AG04449 (cell line): ENCODE data around the gene ZBTB17.

Experiments used
- CTCF ChIA-PET: fragments of 350-600 bp; formaldehyde crosslinking; extraction: SDS; loops from one replicate; lab custom pipeline; 2021; ENCODE audit warnings: antibody characterized with exemption; lab: Yijun Ruan, JAX
- POLR2A ChIA-PET: fragments of 400-600, 350-600 bp; formaldehyde crosslinking; extraction: SDS; loops from one replicate; lab custom pipeline; 2020; ENCODE audit warnings: antibody characterized with exemption, inconsistent platforms; lab: Yijun Ruan, JAX
- DNase-seq: peaks from one replicate; pipeline ENCODE4 v3.0.0-alpha.2; 2010; ENCODE audit warnings: low read depth, low spot score
- H3K4me3 ChIP-seq: 2 replicates; pipeline ENCODE4 v1.5.1; 2011; ENCODE audit warnings: low read depth, mild to moderate bottlenecking, control low read depth, low read length
- CTCF ChIP-seq: IDR thresholded peaks from one replicate; pipeline ENCODE4 v1.5.1; 2011; ENCODE audit warnings: mild to moderate bottlenecking, moderate library complexity, low read length, control low read depth, inconsistent platforms; ENCODE audit not compliant: insufficient read depth; ENCODE audit errors: missing control alignments

ZBTB17 gene

GRCh38 chr1:15992582-15993500, 16.9 kb upstream of the ZBTB17 start:
- no peak overlapping the region for H3K4me3 ChIP-seq
- ChIA-PET CTCF (interaction anchor here (0.8 to 10.4 kb wide), 10 partner anchors 9 to 207 kb away, joined by 3 to 93 read pairs (median 21); partner anchors contain the start of gene SRARP), POLR2A (no interaction called here)
- no peak for DNase-seq
- TF ChIP-seq CTCF: no peak

- ChIA-PET CTCF (no interaction called here), POLR2A (no interaction called here)
- TF ChIP-seq CTCF: no peak
- DNase-seq: no peak
- no peak overlapping the region for H3K4me3 ChIP-seq
Measured at GRCh38 chr1:15992187-15992553, 16.3 kb upstream of the ZBTB17 start.

- H3K4me3 ChIP-seq: no peak overlapping the region
- TF ChIP-seq CTCF: no peak
- ChIA-PET POLR2A (no interaction called here), CTCF (no interaction called here)
- DNase-seq: no peak
Measured at GRCh38 chr1:15991427-15992186, 15.7 kb upstream of the ZBTB17 start.

DNA sequence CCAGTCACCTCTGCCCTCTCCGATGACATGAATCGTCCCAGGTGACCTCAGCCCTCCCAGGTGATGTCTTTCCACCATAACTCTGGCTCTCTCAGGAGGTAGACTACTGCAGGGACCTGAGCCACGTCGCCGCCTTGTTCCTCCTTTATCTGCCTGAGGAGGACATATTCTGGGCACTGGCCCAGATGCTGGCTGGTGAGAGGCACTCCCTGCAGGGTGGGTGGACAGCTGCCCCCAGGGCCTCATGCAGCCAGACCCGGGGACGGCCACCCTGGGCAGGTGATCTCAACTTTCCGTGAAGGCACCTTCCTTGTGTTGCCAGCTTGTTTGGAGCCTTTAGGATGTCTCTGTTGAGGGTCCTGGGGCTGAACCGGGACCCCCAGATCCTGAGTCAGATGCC, 13.9 kb upstream of the ZBTB17 start:
- TF ChIP-seq CTCF: no peak
- POLR2A ChIA-PET: no interaction called here
- DNase-seq: no peak
- CTCF ChIA-PET: interaction anchor here (1.2 kb wide), 1 partner anchor 195 kb away, joined by 3 read pairs; no protein-coding TSS in a partner anchor
- H3K4me3 ChIP-seq: no peak overlapping the region

DNA sequence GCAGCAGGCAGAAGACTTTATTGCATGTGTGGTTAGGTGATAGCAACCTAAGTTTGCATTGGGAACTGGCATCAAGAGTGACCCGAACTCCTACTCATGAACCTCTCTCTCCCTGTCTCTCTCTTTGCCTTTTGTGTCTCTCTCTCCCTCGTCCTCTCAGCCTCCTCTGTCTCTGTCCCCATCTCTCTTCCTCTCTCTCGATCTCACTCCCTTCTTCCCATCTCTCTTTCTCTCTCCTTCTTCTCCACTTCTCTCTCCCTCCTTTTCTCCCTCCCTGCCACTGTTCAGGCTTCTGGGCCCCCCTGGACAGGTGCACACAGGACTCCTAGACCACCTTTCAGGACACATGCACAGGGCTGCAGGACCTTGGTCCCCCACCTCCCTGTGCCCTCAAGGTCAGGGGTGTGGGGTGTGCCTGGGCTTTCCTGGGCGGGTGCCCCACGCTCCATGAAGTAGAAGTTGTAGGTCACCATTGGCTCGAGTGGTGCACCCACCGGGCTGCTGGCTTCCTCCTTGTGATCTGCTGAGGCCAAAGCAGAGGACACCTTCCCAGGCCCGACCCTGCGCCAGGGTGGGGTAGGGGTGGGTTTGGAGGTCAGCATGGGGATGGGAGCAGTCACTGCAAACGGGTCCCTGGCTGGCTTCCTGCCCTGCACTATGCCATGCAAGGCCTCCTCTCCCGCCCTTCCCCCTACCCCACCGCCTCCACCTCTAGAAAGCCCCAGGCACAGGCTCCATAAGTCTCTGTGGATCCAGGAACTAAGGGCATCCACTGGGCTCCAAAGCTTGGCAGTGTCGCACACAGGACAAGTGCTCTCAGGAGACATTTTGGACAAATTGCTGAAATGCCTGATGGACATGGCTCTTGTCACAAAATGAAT, 13.2 kb upstream of the ZBTB17 start:
- no peak for DNase-seq
- H3K4me3 ChIP-seq: no peak overlapping the region
- no peak for TF ChIP-seq CTCF
- POLR2A ChIA-PET: no interaction called here
- CTCF ChIA-PET: interaction anchor here (0.8 to 4.6 kb wide), 3 partner anchors 13 to 195 kb away, joined by 3 to 25 read pairs (median 3); no protein-coding TSS in a partner anchor
